Measurements from ENCODE around the gene TIE1. TPM values are rescaled to one million over a fixed set of nuclear protein-coding genes. Genes with fewer than 3 reads are reported as not detected.

Gene TIE1
- total RNA-seq, 4 donors from 2014 or later: 8.8 to 23.3 (median 10.9) TPM

DNA sequence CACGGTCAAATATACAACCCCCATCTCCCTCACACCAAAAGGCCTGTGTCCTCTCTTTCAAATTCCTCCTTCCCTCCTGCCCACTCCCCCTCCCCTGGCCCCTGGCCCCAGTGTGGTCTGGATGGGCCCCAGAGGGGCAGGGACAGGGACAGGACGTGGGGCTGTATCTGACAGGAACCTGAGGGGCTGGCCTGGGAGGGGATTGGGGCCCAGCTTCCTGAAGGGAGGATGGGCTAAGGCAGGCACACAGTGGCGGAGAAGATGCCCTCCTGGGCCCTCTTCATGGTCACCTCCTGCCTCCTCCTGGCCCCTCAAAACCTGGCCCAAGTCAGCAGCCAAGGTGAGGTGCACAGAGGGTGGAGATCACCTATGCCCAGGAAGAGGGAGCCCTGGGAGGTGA is 36.8 kb downstream of the TIE1 start, which contains the start of gene MPL:
MPL (plus strand) TSS at position 231 of the 400 bp plus-strand sequence; CDS start at position 262, 31 bp downstream.
- no peak for TF ChIP-seq POLR2A (IDR thresholded peaks at IDR 0.05)
- TF ChIP-seq, protein P1, sequence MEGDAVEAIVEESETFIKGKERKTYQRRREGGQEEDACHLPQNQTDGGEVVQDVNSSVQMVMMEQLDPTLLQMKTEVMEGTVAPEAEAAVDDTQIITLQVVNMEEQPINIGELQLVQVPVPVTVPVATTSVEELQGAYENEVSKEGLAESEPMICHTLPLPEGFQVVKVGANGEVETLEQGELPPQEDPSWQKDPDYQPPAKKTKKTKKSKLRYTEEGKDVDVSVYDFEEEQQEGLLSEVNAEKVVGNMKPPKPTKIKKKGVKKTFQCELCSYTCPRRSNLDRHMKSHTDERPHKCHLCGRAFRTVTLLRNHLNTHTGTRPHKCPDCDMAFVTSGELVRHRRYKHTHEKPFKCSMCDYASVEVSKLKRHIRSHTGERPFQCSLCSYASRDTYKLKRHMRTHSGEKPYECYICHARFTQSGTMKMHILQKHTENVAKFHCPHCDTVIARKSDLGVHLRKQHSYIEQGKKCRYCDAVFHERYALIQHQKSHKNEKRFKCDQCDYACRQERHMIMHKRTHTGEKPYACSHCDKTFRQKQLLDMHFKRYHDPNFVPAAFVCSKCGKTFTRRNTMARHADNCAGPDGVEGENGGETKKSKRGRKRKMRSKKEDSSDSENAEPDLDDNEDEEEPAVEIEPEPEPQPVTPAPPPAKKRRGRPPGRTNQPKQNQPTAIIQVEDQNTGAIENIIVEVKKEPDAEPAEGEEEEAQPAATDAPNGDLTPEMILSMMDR (IDR thresholded peaks at IDR 0.05): no peak
- 86 to 88% methylated on average over 3 of the region's 3 CpGs for WGBS, 2 donors
- intact Hi-C loops (cut with DNase I; ENCODE audit: low total_unique reads): no loop called here
- DNase-seq (ENCODE audit: low spot score in 2 of 2): peak in 1 of 2 donors; percentile 76
- H3K4me3 ChIP-seq (ENCODE audit: low read depth, poor library complexity, severe bottlenecking): no peak within 1 kb of the TSS

DNA sequence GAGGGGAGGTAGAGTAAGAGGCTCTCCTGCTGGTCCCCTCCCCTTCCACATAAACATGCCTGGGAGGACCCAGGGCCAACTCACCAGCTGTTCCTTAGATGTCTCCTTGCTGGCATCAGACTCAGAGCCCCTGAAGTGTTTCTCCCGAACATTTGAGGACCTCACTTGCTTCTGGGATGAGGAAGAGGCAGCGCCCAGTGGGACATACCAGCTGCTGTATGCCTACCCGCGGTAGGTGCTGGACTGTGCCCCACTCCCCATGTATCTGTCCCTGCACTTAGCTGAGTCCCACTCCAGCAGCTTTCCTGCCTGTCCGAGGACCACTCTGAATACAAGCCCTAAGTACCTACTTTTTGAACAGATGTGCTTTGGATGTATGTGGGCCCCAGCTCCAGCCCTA is 37.2 kb downstream of the TIE1 start:
- peak in 1 of 2 donors; percentile 59 for DNase-seq (ENCODE audit: low spot score in 2 of 2)
- TF ChIP-seq POLR2A (IDR thresholded peaks at IDR 0.05): no peak
- TF ChIP-seq, protein P1 (IDR thresholded peaks at IDR 0.05): no peak
- no peak overlapping the region for H3K4me3 ChIP-seq (ENCODE audit: low read depth, poor library complexity, severe bottlenecking)
- 87 to 89% methylated on average over 5 of the region's 5 CpGs for WGBS, 2 donors
- intact Hi-C loops (cut with DNase I; ENCODE audit: low total_unique reads): no loop called here

DNA sequence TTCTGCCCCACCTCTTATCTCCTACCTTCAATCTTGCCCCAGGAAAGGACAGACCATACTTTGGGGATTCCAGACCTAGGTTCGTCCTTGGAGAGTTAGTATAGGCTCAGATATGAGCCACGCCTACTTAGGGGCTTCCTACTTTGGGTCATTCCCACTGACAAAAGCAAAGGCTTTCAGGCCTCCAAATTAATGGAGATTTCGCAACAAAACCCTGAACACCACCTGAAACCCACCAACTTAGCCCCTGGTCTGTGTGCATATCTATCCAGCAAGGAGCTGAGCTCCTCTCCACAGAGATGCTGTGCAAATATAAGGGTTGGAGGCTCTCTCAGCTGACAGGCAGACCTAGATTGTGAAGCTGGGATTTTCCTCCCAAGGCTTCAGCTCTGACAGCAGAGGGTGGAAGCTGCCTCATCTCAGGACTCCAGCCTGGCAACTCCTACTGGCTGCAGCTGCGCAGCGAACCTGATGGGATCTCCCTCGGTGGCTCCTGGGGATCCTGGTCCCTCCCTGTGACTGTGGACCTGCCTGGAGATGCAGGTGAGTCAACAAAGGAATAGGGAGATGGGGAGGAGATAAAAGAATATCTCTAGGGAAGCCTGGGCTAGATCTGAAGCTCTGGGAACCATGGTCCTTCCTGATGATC is 38.9 kb downstream of the TIE1 start:
- DNase-seq (ENCODE audit: low spot score in 2 of 2): peak in 1 of 2 donors; percentile 58
- WGBS, 2 donors: 90 to 93% methylated on average over 6 of the region's 6 CpGs
- intact Hi-C loops (cut with DNase I; ENCODE audit: low total_unique reads): no loop called here
- no peak overlapping the region for H3K4me3 ChIP-seq (ENCODE audit: low read depth, poor library complexity, severe bottlenecking)
- TF ChIP-seq, protein P1 (IDR thresholded peaks at IDR 0.05): no peak

DNA sequence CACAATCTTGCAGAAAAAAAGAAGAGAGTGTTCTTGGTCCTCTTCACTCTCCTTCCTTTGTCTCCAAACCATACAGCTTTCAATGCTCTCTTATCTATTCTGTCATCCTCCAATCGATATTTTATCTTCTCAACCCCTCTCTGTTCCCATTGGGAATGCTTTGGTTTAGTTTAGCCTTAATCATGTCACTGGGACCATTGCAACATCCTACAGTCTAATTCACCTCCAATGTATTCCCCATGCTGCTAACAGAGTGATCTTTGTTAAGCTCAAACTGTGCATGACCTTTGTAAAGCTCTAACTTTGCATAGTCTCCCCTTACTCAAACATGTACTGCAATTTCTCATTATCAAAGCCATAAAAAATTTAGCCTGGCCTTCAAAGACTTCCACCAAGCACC is 39.8 kb downstream of the TIE1 start:
- intact Hi-C loops (cut with DNase I; ENCODE audit: low total_unique reads): no loop called here
- no peak for TF ChIP-seq POLR2A (IDR thresholded peaks at IDR 0.05)
- TF ChIP-seq, protein P1 (IDR thresholded peaks at IDR 0.05): no peak
- DNase-seq (ENCODE audit: low spot score in 2 of 2): no peak
- 72 to 78% methylated on average over 1 of the region's 1 CpG for WGBS, 2 donors
- no peak overlapping the region for H3K4me3 ChIP-seq (ENCODE audit: low read depth, poor library complexity, severe bottlenecking)

DNA sequence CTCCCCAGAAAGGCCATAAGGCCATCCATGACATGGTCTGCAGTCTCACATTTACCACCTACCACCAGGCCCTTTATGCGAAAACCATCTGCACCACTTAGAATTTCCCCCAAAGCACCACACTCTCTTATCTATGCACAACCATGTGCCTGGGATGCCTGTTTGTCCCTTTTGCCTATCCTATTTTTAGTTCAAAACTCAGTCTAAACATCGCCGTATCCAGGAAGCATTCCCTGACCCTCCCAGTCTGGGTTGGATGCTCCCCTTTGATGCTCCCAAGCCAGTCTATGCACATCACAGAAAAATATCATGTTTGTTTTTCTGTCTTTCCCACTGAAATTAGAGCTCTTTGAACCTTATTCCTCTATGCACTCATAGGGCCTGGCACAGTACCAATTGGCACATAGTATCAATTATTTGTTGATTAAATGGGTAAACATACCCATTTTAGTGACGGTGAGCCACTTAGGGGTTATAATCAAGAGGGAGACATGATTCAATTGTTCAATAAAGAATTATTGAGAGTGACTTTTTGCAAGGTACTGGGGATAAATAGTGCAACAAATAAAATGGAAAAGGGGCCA is 43.6 kb downstream of the TIE1 start:
- no peak overlapping the region for H3K4me3 ChIP-seq (ENCODE audit: low read depth, poor library complexity, severe bottlenecking)
- intact Hi-C loops (cut with DNase I; ENCODE audit: low total_unique reads): no loop called here
- DNase-seq (ENCODE audit: low spot score in 2 of 2): peak in 1 of 2 donors; percentile 20
- WGBS, 2 donors: 69 to 73% methylated on average over 4 of the region's 4 CpGs
- TF ChIP-seq POLR2A (IDR thresholded peaks at IDR 0.05): no peak
- TF ChIP-seq, protein P1 (IDR thresholded peaks at IDR 0.05): peak in 1 of 3 donors; percentile 17
